HFFc6 (cell line): ENCODE data around the gene TMEM132D. TPM values are rescaled to one million over a fixed set of nuclear protein-coding genes. Genes with fewer than 3 reads are reported as not detected.

Source experiments
- DNase-seq: peaks from one replicate; pipeline ENCODE4 v3.0.0-alpha.2; 2018
- H3K27ac Mint-ChIP-seq: 2 replicates; pipeline ENCODE4 v1.8.0; 2020; ENCODE audit warnings: mild to moderate bottlenecking, mixed read lengths
- H3K27me3 Mint-ChIP-seq: 2 replicates; pipeline ENCODE4 v1.8.0; 2021; ENCODE audit warnings: mild to moderate bottlenecking, moderate library complexity, mixed read lengths; ENCODE audit not compliant: insufficient read depth
- H3K36me3 Mint-ChIP-seq: 2 replicates; pipeline ENCODE4 v1.8.0; 2021; ENCODE audit warnings: low read depth, mixed read lengths
- H3K4me1 Mint-ChIP-seq: 2 replicates; pipeline ENCODE4 v1.8.0; 2020; ENCODE audit warnings: low read depth, mixed read lengths
- H3K4me3 Mint-ChIP-seq: 2 replicates; pipeline ENCODE4 v1.8.0; 2020; ENCODE audit warnings: mild to moderate bottlenecking, moderate library complexity, mixed read lengths
- H3K9me3 Mint-ChIP-seq: 2 replicates; pipeline ENCODE4 v1.8.0; 2020; ENCODE audit warnings: mild to moderate bottlenecking, mixed read lengths
- CTCF ChIP-seq: fragments of 200-600 bp; sonication (generic); IDR thresholded peaks from 2 replicates; pipeline ENCODE4 v1.5.0; 2021; ENCODE audit warnings: antibody characterized with exemption, mild to moderate bottlenecking
- total RNA-seq, 6 experiments: library from RNA; stranded (reverse); fragmentation: NEBNext Ultra II Directional; extraction: Animal tissue kit (Norgen Biotek cat#: 25700); gene quantifications; 2 replicates in 1 of 6; 3 replicates in 5 of 6; pipeline ENCODE4 v1.2.3, GENCODE V29; 2021

Gene TMEM132D
- total RNA-seq, 6 experiments from 2014 or later: not detected

GRCh38 chr12:129036135-129036534 lies 867.7 kb downstream of the TMEM132D start:
- H3K27me3 Mint-ChIP-seq: no peaks in the 10 kb centered on the region; the same call in 1 of the 2 replicates
- H3K27ac Mint-ChIP-seq: no peak overlapping the region
- H3K4me1 Mint-ChIP-seq: no peaks in the 10 kb centered on the region
- H3K4me3 Mint-ChIP-seq: no peak overlapping the region
- TF ChIP-seq CTCF: no peak
- peaks cover 63% of the 10 kb centered on the region for H3K9me3 Mint-ChIP-seq
- DNase-seq: no peak
- peaks cover 4% of the 10 kb centered on the region; the same call in 1 of the 2 replicates for H3K36me3 Mint-ChIP-seq

- TF ChIP-seq CTCF: no peak
- H3K27me3 Mint-ChIP-seq: no peaks in the 10 kb centered on the region; the same call in 1 of the 2 replicates
- H3K27ac Mint-ChIP-seq: no peak overlapping the region
These were observed 869.1 kb downstream of the TMEM132D start for GRCh38 chr12:129034558-129035289.

GRCh38 chr12:129028844-129029243 lies 875.0 kb downstream of the TMEM132D start:
- Mint-ChIP-seq H3K27ac (no peak overlapping the region), H3K4me3 (no peak overlapping the region), H3K27me3 (no peaks in the 10 kb centered on the region; the same call in 1 of the 2 replicates), H3K9me3 (peaks cover 51% of the 10 kb centered on the region), H3K4me1 (no peaks in the 10 kb centered on the region), H3K36me3 (no peaks in the 10 kb centered on the region)
- DNase-seq: no peak
- TF ChIP-seq CTCF: no peak

More at GRCh38 chr12:129034558-129035289, 869.1 kb downstream of the TMEM132D start:
- Mint-ChIP-seq H3K36me3 (peaks cover 4% of the 10 kb centered on the region; the same call in 1 of the 2 replicates), H3K9me3 (peaks cover 64% of the 10 kb centered on the region), H3K4me1 (no peaks in the 10 kb centered on the region), H3K4me3 (no peak overlapping the region)
- DNase-seq: no peak

GRCh38 chr12:129025055-129025454 lies 878.8 kb downstream of the TMEM132D start:
- TF ChIP-seq CTCF: no peak
- H3K4me3 Mint-ChIP-seq: no peak overlapping the region
- no peaks in the 10 kb centered on the region for H3K4me1 Mint-ChIP-seq
- H3K27me3 Mint-ChIP-seq: no peaks in the 10 kb centered on the region
- no peak for DNase-seq
- peaks cover 34% of the 10 kb centered on the region for H3K9me3 Mint-ChIP-seq
- H3K36me3 Mint-ChIP-seq: no peaks in the 10 kb centered on the region
- no peak overlapping the region for H3K27ac Mint-ChIP-seq
